SU-DHL-6 (cell line): ENCODE data around the gene SDR39U1.
"Not testable (repeated sequence)": the region's sequence is repeated elsewhere in the genome, so short reads cannot be mapped to it uniquely, and the experiment has no call there.

ENCODE experiments used
- H2AFZ ChIP-seq: fragments of 200-600 bp; sonication (generic); 2 replicates; pipeline ENCODE4 v1.6.1; 2014; ENCODE audit warnings: low read depth, mild to moderate bottlenecking, moderate library complexity, mixed read lengths, antibody characterized with exemption, low read length; ENCODE audit not compliant: severe bottlenecking
- H3F3A ChIP-seq: fragments of 200-600 bp; shearing (Covaris generic); 2 replicates; pipeline ENCODE4 v1.6.0; 2016; ENCODE audit warnings: antibody characterized with exemption, mild to moderate bottlenecking; ENCODE audit not compliant: insufficient read depth
- H3K27ac ChIP-seq: fragments of 200-600 bp; sonication (generic); 2 replicates; pipeline ENCODE4 v1.5.1; 2016; ENCODE audit warnings: low read depth, mild to moderate bottlenecking, low read length, moderate library complexity, mixed read lengths
- H3K27me3 ChIP-seq: fragments of 200-600 bp; sonication (generic), shearing (Covaris generic); 2 replicates; pipeline ENCODE4 v1.6.0; 2014; ENCODE audit warnings: mild to moderate bottlenecking, low read length
- H3K36me3 ChIP-seq: fragments of 200-600 bp; sonication (generic); 2 replicates; pipeline ENCODE4 v1.6.1; 2014; ENCODE audit warnings: mild to moderate bottlenecking, low read length, mixed read lengths
- H3K4me2 ChIP-seq: fragments of 300-600, 200-600 bp; shearing (Covaris generic), sonication (generic); 2 replicates; pipeline ENCODE4 v1.6.0; 2014; ENCODE audit warnings: low read length, low read depth, mild to moderate bottlenecking; ENCODE audit not compliant: poor library complexity, severe bottlenecking
- H3K4me3 ChIP-seq: fragments of 200-600 bp; sonication (generic); 2 replicates; pipeline ENCODE4 v1.5.1; 2014; ENCODE audit warnings: antibody characterized with exemption, low read length, mild to moderate bottlenecking, mixed read lengths; ENCODE audit not compliant: insufficient read depth, poor library complexity, severe bottlenecking
- H3K79me2 ChIP-seq: fragments of 200-600 bp; sonication (generic); 2 replicates; pipeline ENCODE4 v1.6.1; 2014; ENCODE audit warnings: mild to moderate bottlenecking, low read length, moderate library complexity; ENCODE audit not compliant: insufficient read depth
- H3K9ac ChIP-seq: fragments of 200-600 bp; sonication (generic); 2 replicates; pipeline ENCODE4 v1.7.0; 2014; ENCODE audit warnings: mild to moderate bottlenecking, low read length
- H3K9me2 ChIP-seq: fragments of 200-600 bp; sonication (generic); replicated peaks from 2 replicates; pipeline ENCODE4 v1.6.1; 2014; ENCODE audit warnings: low read length; ENCODE audit not compliant: insufficient read depth
- H3K9me3 ChIP-seq: fragments of 200-600 bp; sonication (generic); 2 replicates; pipeline ENCODE4 v1.6.1; 2014; ENCODE audit warnings: low read length, mixed read lengths; ENCODE audit not compliant: insufficient read depth
- H4K20me1 ChIP-seq: fragments of 200-600 bp; sonication (generic); 2 replicates; pipeline ENCODE4 v1.6.1; 2014; ENCODE audit warnings: low read depth, mild to moderate bottlenecking, antibody characterized with exemption, low read length, moderate library complexity, mixed read lengths
- CTCF ChIP-seq: fragments of 200-600 bp; sonication (generic); IDR thresholded peaks from one replicate; pipeline ENCODE4 v1.5.1; 2017; ENCODE audit warnings: antibody characterized with exemption, mild to moderate bottlenecking, low read length, moderate library complexity; ENCODE audit not compliant: insufficient read depth, poor library complexity, severe bottlenecking
- EZH2phosphoT487 ChIP-seq: fragments of 200-600 bp; sonication (generic), shearing (Covaris generic); conservative IDR thresholded peaks from 2 replicates; pipeline ENCODE4 v1.6.1; 2018; ENCODE audit warnings: mild to moderate bottlenecking, antibody characterized with exemption, low read length, moderate library complexity, mixed read lengths

The SDR39U1 gene

GRCh38 chr14:24481622-24482324 is 39.2 kb upstream of the SDR39U1 start:
- Histone ChIP-seq H3K36me3 (no peaks in the 10 kb centered on the region), H3K9ac (no peak overlapping the region), H4K20me1 (no peaks in the 10 kb centered on the region), H3K9me3 (no peaks in the 10 kb centered on the region), H3K27me3 (no peaks in the 10 kb centered on the region), H3K79me2 (no peaks in the 10 kb centered on the region), H2AFZ (no peak overlapping the region), H3K4me3 (no peak overlapping the region), H3F3A (no peaks in the 10 kb centered on the region), H3K4me2 (no peak overlapping the region), H3K9me2 (no peaks in the 10 kb centered on the region), H3K27ac (no peak overlapping the region)
- TF ChIP-seq EZH2phosphoT487 (no peak), CTCF (peak; percentile 33)

GRCh38 chr14:24479999-24480398 is 37.4 kb upstream of the SDR39U1 start:
- not testable (repeated sequence) for H2AFZ ChIP-seq, H3K36me3 ChIP-seq, H3K9me2 ChIP-seq, H3K4me3 ChIP-seq, H3F3A ChIP-seq, H3K9me3 ChIP-seq, H3K27me3 ChIP-seq, H3K9ac ChIP-seq, H3K79me2 ChIP-seq, H4K20me1 ChIP-seq, H3K4me2 ChIP-seq, H3K27ac ChIP-seq

GRCh38 chr14:24475261-24475660 is 32.7 kb upstream of the SDR39U1 start:
- no peak overlapping the region for H2AFZ ChIP-seq
- H3K9ac ChIP-seq, result no peak overlapping the region
- H3K9me2 ChIP-seq, result no peaks in the 10 kb centered on the region
- H3K36me3 ChIP-seq, result no peaks in the 10 kb centered on the region
- no peak overlapping the region for H3K27ac ChIP-seq
- H3K27me3 ChIP-seq, result no peaks in the 10 kb centered on the region
- TF ChIP-seq CTCF (no peak), EZH2phosphoT487 (no peak)
- H3K9me3 ChIP-seq, result no peaks in the 10 kb centered on the region
- no peak overlapping the region for H3K4me3 ChIP-seq
- H3K79me2 ChIP-seq, result no peaks in the 10 kb centered on the region
- no peaks in the 10 kb centered on the region for H3F3A ChIP-seq
- no peaks in the 10 kb centered on the region for H4K20me1 ChIP-seq
- no peak overlapping the region for H3K4me2 ChIP-seq

- H3K9me3 ChIP-seq, result no peaks in the 10 kb centered on the region
- no peak for TF ChIP-seq CTCF
- TF ChIP-seq EZH2phosphoT487, result no peak
- no peaks in the 10 kb centered on the region for H3F3A ChIP-seq
- no peak overlapping the region for H3K4me3 ChIP-seq
- H3K4me2 ChIP-seq, result no peak overlapping the region
- H3K27ac ChIP-seq, result no peak overlapping the region
- no peaks in the 10 kb centered on the region for H3K36me3 ChIP-seq
- no peaks in the 10 kb centered on the region for H3K27me3 ChIP-seq
- H3K79me2 ChIP-seq, result no peaks in the 10 kb centered on the region
- no peaks in the 10 kb centered on the region for H3K9me2 ChIP-seq
- H2AFZ ChIP-seq, result no peak overlapping the region
- H4K20me1 ChIP-seq, result no peaks in the 10 kb centered on the region
- H3K9ac ChIP-seq, result no peak overlapping the region
Measured at GRCh38 chr14:24473211-24473610, 30.6 kb upstream of the SDR39U1 start.

- not testable (repeated sequence) for H2AFZ ChIP-seq, H3K9me2 ChIP-seq, H3K4me2 ChIP-seq, H3K4me3 ChIP-seq, H3K79me2 ChIP-seq, H3K27ac ChIP-seq, H3K9me3 ChIP-seq, H3F3A ChIP-seq, H4K20me1 ChIP-seq, H3K9ac ChIP-seq, H3K27me3 ChIP-seq, H3K36me3 ChIP-seq
Measured at GRCh38 chr14:24470450-24470849, 27.9 kb upstream of the SDR39U1 start.
